GM08714 (cell line): Measurements from ENCODE around the gene CCDC92B.
A peak's percentile ranks its signal among the peaks of the same experiment; 100 is the strongest.

Source experiments
- H3K4me3 ChIP-seq: fragments of 200-500 bp; sonication (Bioruptor generic); 2 replicates; pipeline ENCODE4 v1.5.1; 2014; ENCODE audit warnings: mild to moderate bottlenecking, low read length, inconsistent platforms
- ZNF274 ChIP-seq: IDR thresholded peaks from 2 replicates; pipeline ENCODE4 v1.6.1; 2012; ENCODE audit warnings: mild to moderate bottlenecking, low read depth, low read length

The CCDC92B gene

DNA sequence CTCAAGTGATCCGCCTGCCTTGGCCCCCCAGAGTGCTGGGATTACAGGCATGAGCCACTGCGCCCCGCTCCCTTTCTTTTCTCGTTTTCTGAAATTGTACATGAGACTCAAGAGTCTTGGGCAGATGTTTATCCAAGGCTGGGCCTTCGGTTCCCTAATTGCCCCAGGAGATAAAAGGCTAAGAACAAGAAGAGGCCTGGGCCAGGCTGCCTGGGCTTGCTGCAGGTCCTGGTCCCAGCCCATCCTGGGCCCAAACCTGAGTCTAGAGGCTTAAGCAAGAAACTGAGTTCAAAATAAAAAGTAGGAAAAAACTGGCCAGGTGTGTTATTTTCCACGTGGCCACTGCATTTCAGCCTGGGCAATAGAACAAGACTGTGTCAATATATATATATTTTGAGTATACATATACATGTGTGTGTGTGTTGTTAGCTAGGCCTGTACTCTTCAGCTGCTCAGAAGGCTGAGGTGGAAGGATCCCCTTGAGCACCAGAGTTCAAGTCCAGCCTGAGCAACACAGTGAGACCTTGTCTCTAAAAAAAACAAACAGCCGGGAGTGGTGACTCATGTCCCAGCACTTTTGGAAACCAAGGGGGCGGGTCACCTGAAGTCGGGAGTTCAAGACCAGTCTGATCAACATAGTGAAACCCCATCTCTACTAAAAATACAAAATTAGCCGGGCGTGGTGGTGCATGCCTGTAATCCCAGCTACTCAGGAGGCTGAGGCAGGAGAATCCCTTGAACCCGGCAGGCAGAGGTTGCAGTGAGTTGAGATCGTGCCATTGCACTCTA is 31.1 kb downstream of the CCDC92B start:
- no peak for TF ChIP-seq ZNF274

GRCh38 chr17:2716649-2717048 is 32.8 kb downstream of the CCDC92B start:
- H3K4me3 ChIP-seq: no peak overlapping the region
- TF ChIP-seq ZNF274: no peak

More for the DNA sequence above, 31.1 kb downstream of the CCDC92B start:
- no peak overlapping the region for H3K4me3 ChIP-seq

DNA sequence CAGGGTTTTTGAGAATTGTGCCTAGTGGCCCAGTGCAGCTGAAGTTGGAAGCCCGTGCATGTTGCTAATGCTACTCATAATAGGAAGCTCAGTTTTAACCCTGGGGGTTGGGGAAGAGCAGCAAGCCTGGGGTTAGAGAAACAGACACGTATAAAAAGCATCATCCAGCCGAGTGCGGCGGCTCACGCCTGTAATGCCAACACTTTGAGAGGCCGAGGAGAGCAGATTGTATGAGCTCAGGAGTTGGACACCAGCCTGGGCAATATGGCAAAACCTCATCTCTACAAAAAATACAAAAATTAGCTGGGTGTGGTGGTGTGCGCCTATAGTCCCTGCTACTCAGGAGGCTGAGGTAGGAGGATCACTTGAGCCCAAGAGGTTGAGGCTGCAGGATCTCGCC is 35.6 kb downstream of the CCDC92B start:
- TF ChIP-seq ZNF274: no peak
- H3K4me3 ChIP-seq: no peak overlapping the region

DNA sequence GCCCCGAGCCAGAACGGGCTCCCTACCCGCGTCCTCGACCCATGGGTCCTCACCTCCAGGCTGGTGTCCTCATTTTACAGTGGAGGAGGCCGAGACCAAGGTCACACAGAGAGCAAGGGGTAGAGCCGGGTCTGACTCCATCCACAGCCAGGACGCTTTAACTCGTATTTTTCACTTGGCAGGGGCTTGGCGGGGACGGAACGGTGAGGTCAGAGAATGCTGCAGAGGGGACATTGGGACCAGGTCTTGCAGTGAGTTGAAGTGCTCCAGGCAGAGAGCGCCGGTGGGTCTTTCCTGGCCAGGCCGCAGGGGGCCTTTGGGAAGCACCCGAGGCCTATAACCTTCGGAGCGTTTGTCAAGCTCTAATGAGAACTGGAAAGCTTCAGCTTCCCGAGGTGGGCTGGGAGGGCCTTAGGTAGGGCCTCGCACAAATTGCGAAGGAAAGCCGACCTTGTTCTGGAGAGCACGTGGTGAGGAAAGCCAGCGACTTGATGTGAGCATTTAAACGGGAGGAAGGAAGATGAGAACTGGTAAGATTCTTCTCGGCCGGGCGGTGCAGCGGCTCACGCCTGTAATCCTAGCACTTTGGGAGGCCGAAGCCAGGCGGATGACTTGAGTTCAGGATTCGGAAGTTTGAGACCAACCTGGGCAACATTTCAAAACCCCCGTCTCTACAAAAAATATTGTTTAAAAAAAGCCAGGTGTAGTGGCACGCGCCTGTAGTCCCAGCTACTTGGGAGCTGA is 37.0 kb downstream of the CCDC92B start:
- TF ChIP-seq ZNF274: no peak
- H3K4me3 ChIP-seq: peak overlapping the region; percentile 57; the same call in 1 of the 2 replicates

GRCh38 chr17:2711608-2712299 is 37.7 kb downstream of the CCDC92B start, which contains the start of gene CLUH:
TSS of gene CLUH (minus strand) at chr17:2711764. CDS start at chr17:2711661, 103 bp downstream.
- TF ChIP-seq ZNF274: no peak

DNA sequence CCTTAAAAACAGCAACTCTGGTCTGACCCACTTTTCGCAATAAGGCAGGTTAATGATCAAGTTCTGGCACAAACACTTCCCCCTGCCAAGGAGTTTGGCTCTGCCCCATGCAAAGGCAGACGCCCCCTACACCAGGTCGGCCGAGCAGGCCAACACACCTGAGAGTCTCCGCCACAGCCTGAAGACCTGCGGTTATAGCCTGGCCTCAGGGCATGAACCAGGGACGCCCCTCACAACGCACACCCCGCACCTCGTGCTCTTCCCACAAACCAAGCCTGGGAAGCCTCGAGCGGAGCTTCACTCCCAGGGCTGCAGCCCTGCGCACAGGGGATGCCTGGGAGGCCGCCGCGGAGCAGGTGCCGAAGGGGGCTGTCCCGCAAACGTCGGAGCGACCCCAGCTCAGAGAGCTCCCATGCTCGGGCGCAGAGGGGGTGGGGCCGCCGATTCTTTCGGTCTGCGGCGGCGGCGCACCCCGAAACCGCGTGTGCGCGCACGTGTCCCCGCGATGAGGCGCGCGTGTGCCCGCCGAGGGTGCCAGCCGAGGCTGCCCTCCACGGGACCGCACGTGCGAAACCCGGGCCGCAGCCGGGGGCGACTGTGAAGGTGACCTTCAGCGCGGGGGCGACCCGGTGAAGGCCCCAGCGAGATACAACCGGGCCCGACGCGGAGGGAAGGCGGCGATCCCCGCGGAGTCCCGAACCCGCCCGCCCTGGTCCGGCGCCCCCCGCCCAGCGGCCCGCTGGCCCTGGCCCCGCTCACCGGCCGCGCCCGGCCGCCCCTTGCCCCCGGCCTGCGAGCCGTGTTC is 38.4 kb downstream of the CCDC92B start:
- peak overlapping the region; percentile 74 for H3K4me3 ChIP-seq
- TF ChIP-seq ZNF274: no peak

More at GRCh38 chr17:2711608-2712299, 37.7 kb downstream of the CCDC92B start, which contains the start of gene CLUH:
- H3K4me3 ChIP-seq: peak within 1 kb of the TSS; percentile 74

GRCh38 chr17:2710071-2710802 is 39.2 kb downstream of the CCDC92B start:
- peak overlapping the region; percentile 74 for H3K4me3 ChIP-seq
- no peak for TF ChIP-seq ZNF274

GRCh38 chr17:2709183-2709661 is 40.2 kb downstream of the CCDC92B start:
- peak overlapping the region; percentile 74; the same call in 1 of the 2 replicates for H3K4me3 ChIP-seq
- TF ChIP-seq ZNF274: no peak

DNA sequence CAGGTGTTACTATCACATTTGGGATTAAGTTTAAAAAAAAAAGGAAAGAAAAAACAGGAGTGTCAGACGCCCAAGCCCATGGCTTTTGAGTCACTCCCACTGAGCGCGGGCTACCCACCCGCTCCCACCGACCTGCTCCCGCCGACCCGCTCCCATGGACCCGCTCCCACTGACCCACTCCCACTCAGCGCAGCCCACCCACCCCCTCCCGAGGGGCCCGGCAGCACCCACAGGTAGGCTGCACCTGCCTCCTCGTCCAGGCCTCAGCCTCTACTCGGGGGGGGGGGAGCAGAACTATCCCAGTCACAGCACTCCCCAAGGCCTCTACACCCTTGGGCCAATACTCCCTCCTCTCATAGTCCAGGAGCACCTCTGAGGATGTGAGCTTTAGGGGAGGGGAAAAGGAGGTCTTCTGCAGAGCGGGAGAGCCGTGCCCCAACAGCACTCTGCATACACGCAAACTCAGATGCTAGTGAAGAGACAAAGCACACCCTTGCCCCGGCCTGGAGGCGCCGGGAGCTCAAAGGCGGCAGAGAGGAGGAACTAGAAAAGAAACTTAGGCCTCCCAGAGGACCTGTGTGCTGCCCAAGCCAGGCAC is 40.8 kb downstream of the CCDC92B start:
- no peak for TF ChIP-seq ZNF274
- H3K4me3 ChIP-seq: no peak overlapping the region

DNA sequence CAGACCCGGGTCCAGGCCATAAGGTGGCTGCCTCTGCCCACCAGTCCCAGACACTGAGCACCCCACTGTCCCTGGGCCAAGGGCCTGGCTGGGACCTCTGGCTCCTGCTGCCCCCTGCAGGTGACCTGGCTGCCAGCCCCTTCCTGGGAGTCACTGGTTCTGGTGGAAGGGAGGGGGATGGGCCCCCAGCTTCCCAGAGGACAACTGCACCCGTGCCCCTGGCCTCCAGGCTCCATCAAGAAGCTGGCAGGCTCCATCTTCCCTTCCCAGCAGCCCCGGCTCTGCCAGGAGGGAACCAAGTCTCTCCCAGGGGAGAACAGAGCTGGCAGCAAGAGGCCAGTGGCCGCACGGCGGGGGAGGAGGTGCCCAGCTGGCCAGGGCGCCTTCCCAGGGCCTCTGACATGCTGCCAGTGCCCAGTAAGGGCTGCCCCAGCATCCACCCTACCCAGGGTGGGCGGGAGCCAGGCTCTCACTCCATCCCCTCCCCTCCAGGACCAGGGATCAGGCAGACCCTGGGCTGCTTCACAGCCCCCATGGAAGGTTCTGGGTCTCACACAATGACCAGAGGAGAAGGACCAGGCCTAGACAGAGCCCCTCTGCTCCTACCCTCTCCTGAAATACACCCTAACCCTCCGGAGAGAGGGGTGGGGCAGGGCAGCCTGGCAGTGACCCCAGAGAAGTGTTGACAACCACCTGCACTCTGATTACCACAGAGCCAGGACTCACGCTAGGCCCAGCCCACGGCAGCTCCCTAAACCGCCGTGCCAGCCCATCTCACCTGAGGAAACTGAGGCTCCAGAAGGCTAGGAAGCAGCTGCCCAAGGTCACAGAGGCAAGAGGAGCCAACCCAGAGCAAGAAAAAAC is 41.5 kb downstream of the CCDC92B start:
- TF ChIP-seq ZNF274: no peak
- no peak overlapping the region for H3K4me3 ChIP-seq

- no peak overlapping the region for H3K4me3 ChIP-seq
- no peak for TF ChIP-seq ZNF274
These were observed 42.4 kb downstream of the CCDC92B start for GRCh38 chr17:2706911-2707510.
